ENCODE data around the gene LIPC. TPM values are rescaled to one million over a fixed set of nuclear protein-coding genes. Genes with fewer than 3 reads are reported as not detected.

Gene LIPC
- total RNA-seq, 4 donors from 2014 or later = 0.48 to 8.2 (median 2.6) TPM; not detected in 1

GRCh38 chr15:58594898-58595297 is 163.1 kb downstream of the LIPC start:
- H3K9me3 ChIP-seq = no peaks in the 10 kb centered on the region
- 87 to 97% methylated on average over 1 of the region's 1 CpG for WGBS, 2 donors (ENCODE audit: low coverage in 1 of 2)
- DNase-seq = no peak
- H3K4me1 ChIP-seq = peaks cover 0 to 22% (median 6%) of the 10 kb centered on the region in 4 donors
- no peaks in the 10 kb centered on the region for H3K27me3 ChIP-seq
- TF ChIP-seq POLR2A (IDR thresholded peaks at IDR 0.05) (no peak), EP300 (IDR thresholded peaks at IDR 0.05; ENCODE audit: low read depth) (no peak), CTCF (IDR thresholded peaks at IDR 0.05) (no peak), POLR2AphosphoS5 (IDR thresholded peaks at IDR 0.05) (no peak)
- peaks cover 0 to 7% (median 0%) of the 10 kb centered on the region in 4 donors for H3K36me3 ChIP-seq
- intact Hi-C loops (cut with DNase I; ENCODE audit: low total_unique reads) = no loop called here
- in situ Hi-C loops (cut with MboI; ENCODE audit: low pct_ligation_motif_present in 1 of 4, low pct_unique_long_range_greater_than_20kb in 1 of 4, low sequenced_read_pairs in 3 of 4) = no loop called here
- H3K27ac ChIP-seq = no peak overlapping the region
- no peak overlapping the region for H3K4me3 ChIP-seq

GRCh38 chr15:58595516-58596263 is 163.9 kb downstream of the LIPC start:
- in situ Hi-C loops (cut with MboI; ENCODE audit: low pct_ligation_motif_present in 1 of 4, low pct_unique_long_range_greater_than_20kb in 1 of 4, low sequenced_read_pairs in 3 of 4) = no loop called here
- Histone ChIP-seq H3K4me1 (peaks cover 0 to 22% (median 6%) of the 10 kb centered on the region in 4 donors), H3K27ac (no peak overlapping the region), H3K4me3 (no peak overlapping the region), H3K27me3 (no peaks in the 10 kb centered on the region), H3K36me3 (peaks cover 0 to 7% (median 0%) of the 10 kb centered on the region in 4 donors), H3K9me3 (no peaks in the 10 kb centered on the region)
- intact Hi-C loops (cut with DNase I; ENCODE audit: low total_unique reads) = no loop called here
- no peak for DNase-seq
- no peak for TF ChIP-seq POLR2A (IDR thresholded peaks at IDR 0.05)
- TF ChIP-seq POLR2AphosphoS5 (IDR thresholded peaks at IDR 0.05) = no peak
- no peak for TF ChIP-seq EP300 (IDR thresholded peaks at IDR 0.05; ENCODE audit: low read depth)
- no peak for TF ChIP-seq CTCF (IDR thresholded peaks at IDR 0.05)
- 71 to 87% methylated on average over 3 of the region's 3 CpGs for WGBS, 2 donors (ENCODE audit: low coverage in 1 of 2)

- H3K27ac ChIP-seq = peak overlapping the region in 3 of 4 donors; percentile 38 to 55 (median 52)
- intact Hi-C loops (cut with DNase I; ENCODE audit: low total_unique reads) (no loop called here), in situ Hi-C loops (cut with MboI; ENCODE audit: low pct_ligation_motif_present in 1 of 4, low pct_unique_long_range_greater_than_20kb in 1 of 4, low sequenced_read_pairs in 3 of 4) (no loop called here)
- no peaks in the 10 kb centered on the region for H3K9me3 ChIP-seq
- no peak overlapping the region for H3K4me3 ChIP-seq
- peaks cover 0 to 11% (median 0%) of the 10 kb centered on the region in 4 donors for H3K36me3 ChIP-seq
- TF ChIP-seq EP300 (IDR thresholded peaks at IDR 0.05; ENCODE audit: low read depth) (no peak), POLR2A (IDR thresholded peaks at IDR 0.05) (no peak), POLR2AphosphoS5 (IDR thresholded peaks at IDR 0.05) (no peak)
- peaks cover 0 to 22% (median 6%) of the 10 kb centered on the region in 4 donors for H3K4me1 ChIP-seq
- WGBS, 2 donors (ENCODE audit: low coverage in 1 of 2) = 60 to 85% methylated on average over 4 of the region's 4 CpGs
- no peaks in the 10 kb centered on the region for H3K27me3 ChIP-seq
- no peak for DNase-seq
These were observed 166.4 kb downstream of the LIPC start for GRCh38 chr15:58597943-58598828.

DNA sequence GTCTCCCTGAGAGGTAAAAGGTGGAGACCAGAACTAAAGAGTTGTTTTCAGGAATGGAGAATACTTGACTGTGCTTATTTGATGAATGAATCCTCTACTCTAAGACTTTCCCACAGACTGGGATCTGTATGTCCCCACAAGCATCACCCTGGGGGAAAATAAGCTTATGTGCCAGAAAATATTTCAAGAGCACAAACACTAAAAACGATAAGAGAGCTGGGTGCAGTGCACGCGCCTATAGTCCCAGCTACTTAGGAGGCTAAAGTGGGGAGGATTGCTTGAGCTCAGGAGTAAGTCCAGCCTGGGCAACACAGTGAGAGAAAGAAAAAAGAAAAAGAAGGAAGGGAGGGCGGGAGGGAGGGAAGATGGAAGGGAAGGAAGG is 167.0 kb downstream of the LIPC start:
- peaks cover 0 to 22% (median 6%) of the 10 kb centered on the region in 4 donors for H3K4me1 ChIP-seq
- H3K4me3 ChIP-seq = no peak overlapping the region
- H3K27me3 ChIP-seq = no peaks in the 10 kb centered on the region
- no peak for DNase-seq
- WGBS, 2 donors (ENCODE audit: low coverage in 1 of 2) = 90 to 98% methylated on average over 4 of the region's 4 CpGs
- peaks cover 0 to 11% (median 0%) of the 10 kb centered on the region in 4 donors for H3K36me3 ChIP-seq
- H3K27ac ChIP-seq = peak overlapping the region in 2 of 4 donors; percentile 38 to 55
- no peaks in the 10 kb centered on the region for H3K9me3 ChIP-seq
- TF ChIP-seq EP300 (IDR thresholded peaks at IDR 0.05; ENCODE audit: low read depth) = no peak
- TF ChIP-seq CTCF (IDR thresholded peaks at IDR 0.05) = no peak
- no peak for TF ChIP-seq POLR2A (IDR thresholded peaks at IDR 0.05)
- TF ChIP-seq POLR2AphosphoS5 (IDR thresholded peaks at IDR 0.05) = no peak
- intact Hi-C loops (cut with DNase I; ENCODE audit: low total_unique reads) (no loop called here), in situ Hi-C loops (cut with MboI; ENCODE audit: low pct_ligation_motif_present in 1 of 4, low pct_unique_long_range_greater_than_20kb in 1 of 4, low sequenced_read_pairs in 3 of 4) (no loop called here)
